Glutamatergic neuron (in vitro differentiated cells): ENCODE data around the gene ATP6V0A4. TPM values are rescaled to one million over a fixed set of nuclear protein-coding genes. Genes with fewer than 3 reads are reported as not detected.
"Not testable (repeated sequence)": the region's sequence is repeated elsewhere in the genome, so short reads cannot be mapped to it uniquely, and the experiment has no call there.

ENCODE experiments used
- DNase-seq: peaks from one replicate; pipeline ENCODE4 v3.0.0; 2022
- H3K27ac Mint-ChIP-seq: one replicate; pipeline ENCODE4 v1.8.0; 2020; ENCODE audit warnings: mild to moderate bottlenecking, mixed read lengths, inconsistent platforms; ENCODE audit not compliant: unreplicated experiment
- H3K27me3 Mint-ChIP-seq: one replicate; pipeline ENCODE4 v1.8.0; 2020; ENCODE audit warnings: mild to moderate bottlenecking, moderate library complexity, mixed read lengths, inconsistent platforms; ENCODE audit not compliant: unreplicated experiment
- H3K36me3 Mint-ChIP-seq: one replicate; pipeline ENCODE4 v1.8.0; 2020; ENCODE audit warnings: mild to moderate bottlenecking, mixed read lengths, inconsistent platforms; ENCODE audit not compliant: unreplicated experiment
- H3K4me1 Mint-ChIP-seq: one replicate; pipeline ENCODE4 v1.8.0; 2020; ENCODE audit warnings: mild to moderate bottlenecking, low read depth, mixed read lengths, inconsistent platforms; ENCODE audit not compliant: unreplicated experiment
- H3K4me3 Mint-ChIP-seq: one replicate; pipeline ENCODE4 v1.8.0; 2020; ENCODE audit warnings: mild to moderate bottlenecking, mixed read lengths, inconsistent platforms; ENCODE audit not compliant: unreplicated experiment
- H3K9me3 Mint-ChIP-seq: one replicate; pipeline ENCODE4 v1.8.0; 2020; ENCODE audit warnings: mild to moderate bottlenecking, moderate library complexity, mixed read lengths, inconsistent platforms; ENCODE audit not compliant: unreplicated experiment
- total RNA-seq: library from RNA; stranded (reverse); fragmentation: NEBNext Ultra II Directional; extraction: Animal tissue kit (Norgen Biotek cat#: 25700); gene quantifications from one replicate; pipeline ENCODE4 v1.2.1, GENCODE V29; 2021; ENCODE audit not compliant: unreplicated experiment
- TF ChIP-seq, protein P1 (sequence below): fragments of 200-600 bp; sonication (generic); IDR thresholded peaks from one replicate; pipeline ENCODE4 v1.5.0; 2021; ENCODE audit not compliant: partially characterized antibody, unreplicated experiment

The ATP6V0A4 gene
- total RNA-seq, 1 donor from 2014 or later = not detected

DNA sequence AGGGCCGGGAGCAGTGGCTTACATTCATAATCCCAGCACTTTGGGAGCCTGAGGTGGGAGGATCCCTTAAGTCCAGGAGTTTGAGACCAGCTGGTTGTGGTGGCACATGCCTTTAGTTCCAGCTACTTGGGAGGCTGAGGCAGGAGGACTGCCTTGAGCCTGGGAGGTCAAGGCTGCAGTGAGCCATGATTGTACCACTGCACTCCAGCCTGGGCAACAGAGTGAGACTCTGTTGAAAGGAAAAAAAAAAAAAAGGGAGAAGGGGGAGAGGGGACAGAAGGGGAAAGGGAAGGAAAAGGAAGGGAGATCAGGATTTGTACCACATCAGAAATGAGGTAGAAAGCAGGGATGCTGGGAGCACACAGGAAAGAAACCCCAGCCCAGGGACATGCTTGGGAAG, 58.1 kb downstream of the ATP6V0A4 start:
- H3K4me1 Mint-ChIP-seq = peaks cover 6% of the 10 kb centered on the region
- H3K9me3 Mint-ChIP-seq = peaks cover 2% of the 10 kb centered on the region
- no peak overlapping the region for H3K4me3 Mint-ChIP-seq
- H3K36me3 Mint-ChIP-seq = no peaks in the 10 kb centered on the region
- TF ChIP-seq, protein P1, sequence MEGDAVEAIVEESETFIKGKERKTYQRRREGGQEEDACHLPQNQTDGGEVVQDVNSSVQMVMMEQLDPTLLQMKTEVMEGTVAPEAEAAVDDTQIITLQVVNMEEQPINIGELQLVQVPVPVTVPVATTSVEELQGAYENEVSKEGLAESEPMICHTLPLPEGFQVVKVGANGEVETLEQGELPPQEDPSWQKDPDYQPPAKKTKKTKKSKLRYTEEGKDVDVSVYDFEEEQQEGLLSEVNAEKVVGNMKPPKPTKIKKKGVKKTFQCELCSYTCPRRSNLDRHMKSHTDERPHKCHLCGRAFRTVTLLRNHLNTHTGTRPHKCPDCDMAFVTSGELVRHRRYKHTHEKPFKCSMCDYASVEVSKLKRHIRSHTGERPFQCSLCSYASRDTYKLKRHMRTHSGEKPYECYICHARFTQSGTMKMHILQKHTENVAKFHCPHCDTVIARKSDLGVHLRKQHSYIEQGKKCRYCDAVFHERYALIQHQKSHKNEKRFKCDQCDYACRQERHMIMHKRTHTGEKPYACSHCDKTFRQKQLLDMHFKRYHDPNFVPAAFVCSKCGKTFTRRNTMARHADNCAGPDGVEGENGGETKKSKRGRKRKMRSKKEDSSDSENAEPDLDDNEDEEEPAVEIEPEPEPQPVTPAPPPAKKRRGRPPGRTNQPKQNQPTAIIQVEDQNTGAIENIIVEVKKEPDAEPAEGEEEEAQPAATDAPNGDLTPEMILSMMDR = no peak
- no peak for DNase-seq
- H3K27me3 Mint-ChIP-seq = no peaks in the 10 kb centered on the region
- no peak overlapping the region for H3K27ac Mint-ChIP-seq

DNA sequence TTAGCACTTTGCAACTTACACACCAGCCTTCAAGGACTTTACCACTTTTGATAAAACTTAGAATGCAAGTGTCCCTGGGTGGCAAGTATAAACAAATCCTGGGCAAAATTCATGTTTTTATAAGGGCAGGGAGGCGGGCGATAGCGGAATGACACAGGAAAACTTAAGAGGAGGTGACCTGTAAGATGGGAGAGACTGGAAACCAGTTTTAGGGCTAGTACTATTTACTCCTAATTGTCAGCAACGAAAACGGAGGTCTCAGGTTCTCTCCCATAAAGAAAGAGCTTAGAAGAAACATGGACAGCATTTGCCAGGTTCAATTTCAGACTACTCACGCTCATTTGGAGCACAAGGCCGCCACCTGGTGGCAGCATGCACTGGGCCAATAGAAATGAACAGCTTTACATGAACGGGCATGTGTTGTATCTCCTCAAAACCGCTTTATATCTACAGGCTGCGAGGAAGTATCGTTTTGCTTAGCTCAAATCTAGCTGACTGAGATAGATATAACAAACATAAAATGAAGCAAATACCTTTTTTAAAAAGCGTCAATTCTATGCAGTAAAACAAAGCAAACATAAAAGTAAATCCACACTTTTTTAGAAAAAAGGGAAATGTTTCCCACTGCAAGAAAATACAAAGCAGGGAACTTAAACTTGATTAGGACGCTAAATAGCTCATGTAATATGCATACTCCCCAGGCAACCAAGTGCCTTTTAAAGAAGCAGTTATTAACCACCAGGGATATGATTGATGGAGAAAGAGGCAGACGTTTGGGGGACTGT, 59.3 kb downstream of the ATP6V0A4 start:
- H3K4me1 Mint-ChIP-seq = peaks cover 6% of the 10 kb centered on the region
- H3K27me3 Mint-ChIP-seq = no peaks in the 10 kb centered on the region
- H3K4me3 Mint-ChIP-seq = no peak overlapping the region
- TF ChIP-seq, protein P1 = peak; percentile 84
- peaks cover 2% of the 10 kb centered on the region for H3K9me3 Mint-ChIP-seq
- peaks cover 3% of the 10 kb centered on the region for H3K36me3 Mint-ChIP-seq
- DNase-seq = peak; percentile 89
- no peak overlapping the region for H3K27ac Mint-ChIP-seq

DNA sequence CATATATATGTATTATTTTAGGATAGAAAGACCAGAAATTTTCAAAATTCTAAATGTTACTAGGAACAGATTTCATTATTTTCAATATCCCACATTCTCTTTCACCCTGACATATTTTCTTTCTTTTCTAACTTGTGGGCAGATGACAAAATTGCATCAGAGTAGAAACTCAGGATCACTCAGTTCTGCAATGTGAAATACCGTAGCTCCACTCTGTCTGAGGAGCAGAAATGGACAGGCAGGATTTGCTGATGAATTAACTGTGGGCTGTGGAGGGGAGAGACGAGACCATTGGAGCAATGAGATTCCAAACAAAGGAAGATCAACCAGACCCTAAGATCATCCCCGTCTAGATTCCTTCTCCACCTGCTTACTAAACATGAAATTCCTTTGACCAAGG, 59.9 kb downstream of the ATP6V0A4 start:
- peaks cover 3% of the 10 kb centered on the region for H3K36me3 Mint-ChIP-seq
- no peaks in the 10 kb centered on the region for H3K27me3 Mint-ChIP-seq
- peaks cover 2% of the 10 kb centered on the region for H3K9me3 Mint-ChIP-seq
- TF ChIP-seq, protein P1 = no peak
- H3K4me1 Mint-ChIP-seq = peaks cover 6% of the 10 kb centered on the region
- DNase-seq = no peak
- no peak overlapping the region for H3K27ac Mint-ChIP-seq
- H3K4me3 Mint-ChIP-seq = no peak overlapping the region

DNA sequence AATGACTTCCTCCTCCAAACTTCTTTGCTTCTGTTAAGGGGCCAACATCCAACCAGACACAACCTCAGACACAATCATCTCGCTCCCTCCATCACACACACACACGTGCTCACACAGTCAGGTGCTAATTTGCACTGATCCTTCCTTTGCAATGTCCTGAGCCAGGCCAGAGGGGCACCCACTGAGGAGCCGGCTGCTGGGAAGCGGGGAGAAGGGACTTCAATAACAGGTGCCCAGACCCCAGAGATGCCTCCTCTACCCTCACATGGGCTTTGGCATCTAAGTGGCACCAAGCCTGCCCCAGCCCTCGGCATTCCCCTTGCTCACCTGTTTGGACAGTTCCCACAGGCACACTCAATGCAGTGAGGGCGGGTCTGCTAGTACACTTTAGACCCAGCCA, 62.6 kb downstream of the ATP6V0A4 start:
- H3K4me3 Mint-ChIP-seq = no peak overlapping the region
- peaks cover 1% of the 10 kb centered on the region for H3K27me3 Mint-ChIP-seq
- no peak overlapping the region for H3K27ac Mint-ChIP-seq
- DNase-seq = no peak
- H3K4me1 Mint-ChIP-seq = peaks cover 6% of the 10 kb centered on the region
- H3K36me3 Mint-ChIP-seq = peaks cover 3% of the 10 kb centered on the region
- no peaks in the 10 kb centered on the region for H3K9me3 Mint-ChIP-seq
- TF ChIP-seq, protein P1 = no peak

DNA sequence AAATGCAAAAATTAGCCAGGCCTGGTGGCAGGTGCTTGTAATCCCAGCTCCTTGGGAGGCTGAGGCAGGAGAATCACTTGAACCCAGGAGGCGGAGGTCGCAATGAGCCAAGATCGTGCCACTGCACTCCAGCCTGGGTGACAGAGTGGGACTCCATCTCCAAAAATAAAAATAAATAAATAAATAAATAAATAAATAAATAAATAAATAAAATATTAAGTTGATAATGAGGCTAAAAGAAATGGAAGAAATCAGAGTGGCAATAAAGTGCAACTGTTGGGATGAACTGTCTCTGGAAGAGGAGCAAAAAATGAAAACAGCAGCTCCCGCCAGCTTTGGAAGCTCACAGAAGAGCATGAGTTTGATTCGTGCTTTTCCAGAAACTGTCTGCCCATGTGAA, 66.3 kb downstream of the ATP6V0A4 start:
- not testable (repeated sequence) for DNase-seq, H3K36me3 Mint-ChIP-seq, H3K27ac Mint-ChIP-seq, H3K9me3 Mint-ChIP-seq, H3K4me3 Mint-ChIP-seq, H3K4me1 Mint-ChIP-seq, H3K27me3 Mint-ChIP-seq
